Fibroblast of skin of abdomen (primary cell): ENCODE data around the gene RREB1.
"Not testable (repeated sequence)": the region's sequence is repeated elsewhere in the genome, so short reads cannot be mapped to it uniquely, and the experiment has no call there.

Experiments
- DNase-seq: peaks from one replicate; pipeline ENCODE4 v3.0.0-alpha.2; 2013

The RREB1 gene

GRCh38 chr6:7145885-7146828 is 38.4 kb downstream of the RREB1 start:
- peak; percentile 88 for DNase-seq

GRCh38 chr6:7147051-7147671 is 39.4 kb downstream of the RREB1 start:
- peak; percentile 54 for DNase-seq

- peak; percentile 79 for DNase-seq
These were observed 40.5 kb downstream of the RREB1 start for GRCh38 chr6:7148100-7148822.

- no peak for DNase-seq
These were observed 42.8 kb downstream of the RREB1 start for GRCh38 chr6:7150381-7151064.

- DNase-seq, result no peak
These were observed 43.6 kb downstream of the RREB1 start for GRCh38 chr6:7151381-7151780.

- no peak for DNase-seq
These were observed 44.7 kb downstream of the RREB1 start for GRCh38 chr6:7152462-7152861.

- no peak for DNase-seq
These were observed 46.0 kb downstream of the RREB1 start for GRCh38 chr6:7153789-7154188.

GRCh38 chr6:7154341-7155139 is 46.8 kb downstream of the RREB1 start:
- no peak for DNase-seq

- DNase-seq, result no peak
These were observed 48.3 kb downstream of the RREB1 start for GRCh38 chr6:7155871-7156579.

- peak; percentile 95 for DNase-seq
These were observed 49.0 kb downstream of the RREB1 start for GRCh38 chr6:7156643-7157278.

- DNase-seq, result not testable (repeated sequence)
These were observed 49.5 kb downstream of the RREB1 start for GRCh38 chr6:7157307-7157706.

GRCh38 chr6:7157752-7158616 is 50.2 kb downstream of the RREB1 start:
- peak; percentile 86 for DNase-seq

- DNase-seq, result no peak
These were observed 52.2 kb downstream of the RREB1 start for GRCh38 chr6:7159790-7160525.

GRCh38 chr6:7161253-7161623 is 53.5 kb downstream of the RREB1 start:
- DNase-seq, result no peak

- DNase-seq, result no peak
These were observed 54.1 kb downstream of the RREB1 start for GRCh38 chr6:7161845-7162244.

GRCh38 chr6:7163661-7164071 is 55.9 kb downstream of the RREB1 start:
- DNase-seq, result no peak

- DNase-seq, result no peak
These were observed 56.8 kb downstream of the RREB1 start for GRCh38 chr6:7164536-7165001.

GRCh38 chr6:7165002-7165889 is 57.5 kb downstream of the RREB1 start:
- no peak for DNase-seq
